ENCODE measurements around the gene ICAM5. TPM values are rescaled to one million over a fixed set of nuclear protein-coding genes. Genes with fewer than 3 reads are reported as not detected.

Gene ICAM5
- total RNA-seq, 1 experiment from 2014 or later, result 0.79 TPM

DNA sequence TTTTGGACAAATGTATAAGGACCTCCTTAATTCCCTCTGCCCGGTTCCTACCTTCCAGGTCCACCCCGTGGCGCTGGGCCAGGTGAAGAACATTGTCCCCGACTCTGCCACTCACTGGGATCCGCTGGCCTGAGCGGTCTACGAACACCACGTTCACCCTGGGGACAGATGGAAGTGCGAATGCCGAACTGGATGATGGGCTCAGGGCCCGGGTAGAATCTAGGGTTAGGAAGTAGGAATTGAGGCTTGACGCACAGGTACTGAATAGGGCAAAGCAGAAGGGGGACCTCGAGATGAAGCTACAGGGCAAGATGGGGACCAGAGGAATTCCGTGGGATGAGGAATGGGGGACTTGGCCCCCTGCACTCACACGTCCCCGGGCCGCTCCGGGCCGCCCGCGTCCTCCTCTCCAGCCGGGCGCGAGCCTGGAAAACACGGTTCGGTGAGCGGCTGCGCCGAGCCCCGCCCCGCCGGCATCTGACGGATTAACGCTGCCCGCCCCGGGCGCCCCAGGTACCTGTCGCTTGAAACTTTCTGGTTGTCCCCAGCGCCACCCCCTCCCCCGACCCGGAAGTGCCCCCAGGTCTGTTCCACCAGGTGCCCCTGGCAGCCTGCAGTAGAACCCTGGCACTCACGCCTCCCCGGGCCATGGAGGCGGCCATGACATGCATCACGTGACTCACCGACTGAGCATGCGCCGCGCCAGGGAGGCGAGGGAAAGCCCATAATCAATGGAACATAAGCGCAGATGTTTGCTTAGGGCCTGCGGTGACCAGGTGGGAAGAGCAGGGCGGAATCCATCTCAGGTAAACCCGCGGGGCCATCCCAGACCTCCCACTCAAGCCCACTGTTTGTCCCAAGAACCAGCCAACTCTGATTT is 25.8 kb downstream of the ICAM5 start, which contains the start of gene FDX2:
Gene FDX2 (minus strand): TSS at position 681 of the 880 bp plus-strand sequence. CDS start 19 bp downstream, at position 662.
- Histone ChIP-seq H3K4me3 (peak within 1 kb of the TSS; percentile 65), H3K4me1 (replicated peaks) (peaks cover 7% of the 10 kb centered on the region; the same call in 1 of the 2 replicates), H3K27me3 (replicated peaks) (no peaks in the 10 kb centered on the region), H3K27ac (no peak within 1 kb of the TSS), H3K9me3 (replicated peaks) (no peaks in the 10 kb centered on the region), H3K36me3 (peaks cover 55% of the 10 kb centered on the region)
- peak; percentile 61 to 82 for DNase-seq (ENCODE audit: low read depth in 1 of 2, low spot score in 2 of 2)

DNA sequence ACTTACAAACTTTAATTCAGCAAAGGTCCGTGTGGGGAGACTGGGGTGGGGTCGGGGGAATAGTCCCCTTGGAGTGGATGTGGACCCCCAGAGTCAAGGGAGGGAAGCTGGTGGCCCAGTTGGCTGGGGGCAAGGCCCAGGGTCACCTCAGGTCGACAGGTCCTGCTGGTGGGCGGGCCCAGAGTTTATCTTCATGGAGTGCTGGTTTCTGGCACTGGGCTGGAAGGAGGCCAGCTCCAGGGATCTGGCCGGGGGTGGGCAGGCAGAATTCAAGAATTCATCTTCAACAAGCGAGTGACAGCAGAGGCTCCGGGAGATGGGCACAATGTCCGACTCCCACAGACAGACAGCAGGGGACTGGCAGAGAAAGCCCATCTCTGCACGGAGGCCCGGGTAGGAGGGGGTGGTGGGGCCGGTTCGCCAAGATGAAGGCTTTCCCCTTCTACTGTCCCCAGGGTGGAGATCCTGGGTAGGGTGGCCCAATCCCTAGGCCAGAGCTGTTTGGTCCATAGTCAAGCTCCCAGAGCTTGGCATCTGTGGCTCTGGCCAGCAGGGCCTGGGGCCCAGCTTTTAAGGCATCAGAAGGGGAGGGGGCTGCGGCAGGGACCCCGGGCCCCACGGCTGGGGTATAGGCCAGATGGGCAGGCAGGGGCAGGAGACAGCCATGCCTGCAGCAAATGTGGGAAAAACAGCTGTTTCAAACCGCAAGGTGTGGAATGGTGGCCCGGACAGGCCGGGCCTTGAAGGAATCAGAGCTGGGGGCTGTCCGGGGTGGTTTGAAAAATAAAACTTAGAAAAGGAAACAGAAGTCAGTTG is 26.7 kb downstream of the ICAM5 start:
- no peaks in the 10 kb centered on the region for H3K9me3 ChIP-seq (replicated peaks)
- peak overlapping the region; percentile 65 for H3K4me3 ChIP-seq
- H3K27ac ChIP-seq, result no peak overlapping the region
- peaks cover 7% of the 10 kb centered on the region; the same call in 1 of the 2 replicates for H3K4me1 ChIP-seq (replicated peaks)
- DNase-seq (ENCODE audit: low read depth in 1 of 2, low spot score in 2 of 2), result no peak
- peaks cover 63% of the 10 kb centered on the region for H3K36me3 ChIP-seq
- H3K27me3 ChIP-seq (replicated peaks), result no peaks in the 10 kb centered on the region

DNA sequence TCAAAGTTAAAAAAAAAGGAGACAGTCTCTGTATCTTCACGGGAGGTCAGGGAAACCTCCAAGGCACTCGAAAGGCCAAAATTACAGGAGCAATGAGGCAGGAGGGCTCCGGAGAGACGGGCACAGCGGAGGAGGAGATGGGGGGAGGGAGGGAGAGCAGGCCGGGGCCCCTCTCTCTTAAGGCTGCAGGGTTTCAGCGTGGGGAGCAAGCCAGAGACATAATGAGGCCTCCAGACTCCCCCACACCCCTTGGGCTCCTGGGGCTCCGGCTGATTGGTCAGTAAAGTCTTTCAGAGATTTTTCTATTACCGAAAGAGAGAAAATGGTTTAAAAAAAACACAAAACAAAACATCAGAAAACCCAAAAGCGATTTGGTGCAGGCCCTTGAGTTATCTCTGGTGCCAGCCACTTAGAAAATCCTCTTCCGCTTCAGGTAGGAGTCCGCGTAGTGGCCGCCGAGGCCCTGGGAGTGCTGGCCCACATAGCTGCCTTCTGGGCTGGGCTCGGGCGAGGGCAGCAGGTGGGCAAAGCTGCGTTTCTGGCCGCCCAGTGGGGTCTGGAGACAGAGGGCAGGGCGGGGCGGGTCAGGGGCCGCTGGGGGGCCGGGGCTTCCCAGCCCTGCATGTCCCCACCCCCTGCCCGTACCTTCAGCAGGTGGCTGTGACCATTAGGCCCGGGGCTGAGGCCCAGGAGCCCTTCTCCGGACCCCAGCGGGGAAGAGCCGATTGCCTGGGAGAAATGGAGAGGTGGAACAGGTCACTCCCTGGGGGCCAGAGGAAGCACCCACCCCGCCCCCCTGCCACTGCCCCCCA is 27.5 kb downstream of the ICAM5 start:
- Histone ChIP-seq H3K36me3 (peaks cover 71% of the 10 kb centered on the region), H3K27ac (no peak overlapping the region), H3K4me1 (replicated peaks) (peaks cover 7% of the 10 kb centered on the region; the same call in 1 of the 2 replicates), H3K9me3 (replicated peaks) (no peaks in the 10 kb centered on the region), H3K27me3 (replicated peaks) (no peaks in the 10 kb centered on the region), H3K4me3 (no peak overlapping the region)
- no peak for DNase-seq (ENCODE audit: low read depth in 1 of 2, low spot score in 2 of 2)

DNA sequence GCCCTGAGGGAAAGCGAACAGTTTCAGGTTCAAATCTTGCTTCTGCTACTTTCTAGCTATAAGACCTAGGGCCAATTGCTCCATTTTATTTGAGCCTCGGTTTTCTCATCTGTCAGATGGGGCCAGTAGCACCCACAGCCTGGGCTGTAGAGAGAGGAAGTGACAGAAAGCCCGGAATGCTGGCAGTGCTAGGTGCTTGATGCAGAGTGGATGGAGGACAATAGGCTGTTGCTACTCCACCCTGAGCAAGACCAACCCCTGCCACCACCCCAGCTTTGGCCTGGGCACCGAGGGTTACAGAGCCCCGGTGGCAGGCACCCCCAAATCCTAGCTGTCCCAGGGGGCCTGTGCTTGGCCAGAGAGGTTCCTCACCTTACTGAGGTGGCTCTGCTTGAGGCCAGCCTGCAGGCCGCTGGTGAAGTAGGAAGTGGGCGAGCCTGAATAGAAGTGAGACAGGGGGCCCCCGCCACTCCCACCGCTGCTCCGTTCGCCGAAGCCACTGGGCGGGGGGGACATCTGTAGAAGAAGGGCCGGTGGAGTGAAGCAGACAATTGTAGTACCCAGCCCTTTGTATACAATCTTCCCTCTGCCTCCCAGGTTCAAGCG is 28.2 kb downstream of the ICAM5 start:
- no peaks in the 10 kb centered on the region for H3K27me3 ChIP-seq (replicated peaks)
- no peak for DNase-seq (ENCODE audit: low read depth in 1 of 2, low spot score in 2 of 2)
- no peak overlapping the region for H3K27ac ChIP-seq
- peaks cover 7% of the 10 kb centered on the region; the same call in 1 of the 2 replicates for H3K4me1 ChIP-seq (replicated peaks)
- peaks cover 75% of the 10 kb centered on the region for H3K36me3 ChIP-seq
- H3K4me3 ChIP-seq, result no peak overlapping the region
- H3K9me3 ChIP-seq (replicated peaks), result no peaks in the 10 kb centered on the region

DNA sequence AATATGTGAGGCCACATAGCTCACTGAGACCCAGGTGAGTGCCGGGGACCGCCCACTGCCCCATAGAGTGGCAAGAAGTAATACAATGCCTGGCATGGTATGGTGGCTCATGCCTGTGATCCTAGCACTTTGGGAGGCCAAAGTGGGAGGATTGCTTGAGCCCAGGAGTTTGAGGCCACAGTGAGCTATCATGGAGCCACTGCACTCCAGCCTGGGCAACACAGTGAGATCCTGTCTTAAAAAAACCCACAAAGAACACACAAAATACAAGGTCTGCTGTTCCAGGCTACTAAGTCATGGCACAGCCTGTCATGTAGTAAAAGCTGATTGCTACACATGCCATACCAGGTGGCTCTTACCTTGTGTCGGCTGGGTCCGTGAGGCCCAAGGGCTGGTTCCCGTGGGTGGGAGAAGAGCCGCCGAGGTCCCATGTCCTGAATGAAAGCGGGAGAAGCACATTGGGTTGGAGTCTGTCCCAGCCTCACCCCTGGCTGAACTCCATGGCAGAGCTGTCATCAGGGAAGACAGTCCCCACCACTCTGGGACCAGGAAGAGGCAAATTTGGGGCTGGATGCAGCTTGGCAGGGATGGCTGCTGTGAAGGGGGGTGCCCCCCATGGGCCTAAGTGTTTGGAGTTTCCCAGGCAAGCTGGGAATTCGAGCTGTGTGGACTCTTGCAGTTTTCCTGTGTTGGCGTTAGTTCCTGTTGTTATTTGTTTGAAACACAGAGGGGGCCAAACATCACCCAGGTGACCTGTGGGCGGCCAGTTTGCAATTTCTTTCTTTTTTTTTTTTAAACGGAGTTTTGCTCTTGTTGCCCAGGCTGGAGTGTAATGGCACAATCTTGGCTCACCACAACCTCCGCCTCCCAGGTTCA is 29.3 kb downstream of the ICAM5 start:
- no peak for DNase-seq (ENCODE audit: low read depth in 1 of 2, low spot score in 2 of 2)
- H3K27ac ChIP-seq, result no peak overlapping the region
- peaks cover 7% of the 10 kb centered on the region; the same call in 1 of the 2 replicates for H3K4me1 ChIP-seq (replicated peaks)
- H3K9me3 ChIP-seq (replicated peaks), result no peaks in the 10 kb centered on the region
- H3K36me3 ChIP-seq, result peaks cover 81% of the 10 kb centered on the region
- H3K4me3 ChIP-seq, result no peak overlapping the region
- H3K27me3 ChIP-seq (replicated peaks), result no peaks in the 10 kb centered on the region

DNA sequence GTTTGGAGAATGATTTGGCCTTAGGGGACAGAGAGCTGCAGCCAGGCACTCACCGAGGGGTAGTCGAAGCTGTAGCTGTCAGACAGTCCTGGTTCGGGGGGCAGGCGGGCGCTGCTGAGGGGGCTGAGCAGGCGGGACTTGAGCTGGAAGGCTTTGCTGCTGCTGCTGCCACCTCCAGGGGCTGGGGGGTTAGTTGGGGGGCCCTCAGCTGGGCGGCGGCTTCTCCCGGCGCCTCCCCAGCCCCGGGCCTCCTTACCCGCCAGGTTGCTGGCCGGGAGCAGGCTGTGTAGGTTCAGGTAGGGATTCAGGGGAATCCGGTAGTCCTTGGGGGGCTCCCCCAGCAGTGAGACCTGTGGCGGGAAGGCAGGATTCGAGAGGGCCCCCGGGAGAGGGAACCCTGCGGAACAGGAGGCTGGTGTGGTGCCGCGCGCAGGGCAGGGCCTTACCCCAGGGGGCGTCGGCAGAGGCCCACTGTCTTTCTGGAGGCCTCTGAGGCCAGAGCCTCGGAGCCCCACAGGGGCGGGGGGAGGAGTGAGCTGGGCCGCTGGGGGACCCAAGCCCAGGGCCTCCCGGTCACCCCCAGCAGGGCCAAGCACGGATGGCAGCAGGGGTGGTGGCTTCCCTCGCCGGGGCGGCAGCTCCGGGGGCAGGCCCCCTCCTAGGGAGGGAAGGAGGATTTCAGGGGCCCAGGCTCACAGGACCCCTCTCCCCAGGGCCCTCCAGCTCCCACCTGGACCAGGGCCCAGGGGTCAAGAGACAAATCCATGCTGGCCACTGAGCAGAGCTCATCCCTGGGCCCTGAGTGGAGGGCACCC is 31.1 kb downstream of the ICAM5 start:
- H3K27me3 ChIP-seq (replicated peaks), result no peaks in the 10 kb centered on the region
- H3K27ac ChIP-seq, result no peak overlapping the region
- peaks cover 90% of the 10 kb centered on the region for H3K36me3 ChIP-seq
- DNase-seq (ENCODE audit: low read depth in 1 of 2, low spot score in 2 of 2), result no peak
- H3K9me3 ChIP-seq (replicated peaks), result no peaks in the 10 kb centered on the region
- no peak overlapping the region for H3K4me3 ChIP-seq
- 0 out of 2 replicates have a peak, but pooled peaks cover 3% of the 10 kb centered on the region for H3K4me1 ChIP-seq (replicated peaks)

DNA sequence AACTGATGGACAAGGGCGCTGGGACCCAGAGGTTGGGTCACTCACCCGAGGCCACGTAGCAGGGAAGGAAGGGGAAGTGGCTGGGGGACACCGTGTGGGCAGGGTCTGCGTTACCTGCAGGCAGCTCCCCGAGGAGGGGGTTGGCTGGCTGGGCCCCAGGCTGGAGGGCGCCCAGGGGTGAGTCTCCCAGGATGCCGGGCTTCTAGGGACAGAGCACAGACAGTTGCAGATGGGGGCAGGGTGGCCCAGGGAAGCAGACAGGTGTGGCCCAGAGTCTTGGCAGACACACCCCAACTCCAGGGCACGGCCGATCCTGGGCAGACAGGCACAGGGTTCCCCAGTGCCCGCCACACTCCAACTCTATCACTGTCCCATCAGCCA is 31.7 kb downstream of the ICAM5 start:
- peaks cover 90% of the 10 kb centered on the region for H3K36me3 ChIP-seq
- H3K4me1 ChIP-seq (replicated peaks), result no peaks in the 10 kb centered on the region
- no peak for DNase-seq (ENCODE audit: low read depth in 1 of 2, low spot score in 2 of 2)
- H3K27me3 ChIP-seq (replicated peaks), result no peaks in the 10 kb centered on the region
- no peaks in the 10 kb centered on the region for H3K9me3 ChIP-seq (replicated peaks)
- no peak overlapping the region for H3K4me3 ChIP-seq
- no peak overlapping the region for H3K27ac ChIP-seq

DNA sequence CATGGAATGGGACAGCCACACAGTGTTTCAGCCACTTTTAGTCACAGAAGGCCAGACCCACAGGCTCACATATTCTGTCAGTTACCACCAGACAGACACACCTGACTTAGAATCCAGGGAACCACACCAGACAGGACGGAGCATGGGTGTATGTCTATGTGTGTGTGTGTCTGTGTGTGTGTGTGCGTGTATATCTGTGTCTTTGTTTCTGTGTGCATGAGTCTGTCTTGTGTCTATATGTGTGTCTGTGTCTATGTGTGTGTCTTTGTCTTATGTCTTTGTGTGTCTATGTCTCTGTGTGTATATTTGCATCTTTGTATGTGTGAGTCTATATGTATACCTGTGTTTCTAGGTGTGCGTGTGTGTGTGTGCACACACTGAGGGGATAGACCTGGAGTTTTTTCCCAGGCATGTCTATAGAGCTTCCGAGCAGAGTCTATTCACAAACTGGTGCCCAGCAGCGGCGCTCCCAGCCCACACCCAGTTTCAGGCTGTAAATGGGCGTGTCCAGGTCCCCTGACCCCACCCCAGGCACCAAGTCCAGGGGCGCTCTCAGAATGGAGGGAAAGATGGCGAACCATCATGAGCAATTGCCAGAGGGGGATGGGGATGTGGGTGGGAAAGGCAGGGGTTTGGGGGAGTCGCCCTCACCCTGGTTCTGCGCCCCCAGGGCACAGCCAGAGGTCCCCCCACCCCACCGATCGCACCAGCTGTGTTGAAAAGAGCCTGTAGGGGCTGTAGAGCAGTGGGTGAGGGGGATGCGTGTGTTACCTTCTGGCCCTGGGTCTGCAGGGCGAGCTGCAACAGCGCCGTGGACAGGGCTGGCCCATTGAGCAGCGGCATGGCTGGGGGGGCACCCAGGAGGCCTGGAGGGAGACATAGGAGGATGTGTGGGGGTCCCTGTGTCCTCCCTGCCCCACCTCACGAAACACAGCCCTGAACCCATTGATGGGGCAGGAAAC is 32.4 kb downstream of the ICAM5 start:
- no peaks in the 10 kb centered on the region for H3K4me1 ChIP-seq (replicated peaks)
- H3K9me3 ChIP-seq (replicated peaks), result no peaks in the 10 kb centered on the region
- H3K4me3 ChIP-seq, result no peak overlapping the region
- H3K27ac ChIP-seq, result no peak overlapping the region
- no peaks in the 10 kb centered on the region for H3K27me3 ChIP-seq (replicated peaks)
- H3K36me3 ChIP-seq, result peaks cover 89% of the 10 kb centered on the region
- no peak for DNase-seq (ENCODE audit: low read depth in 1 of 2, low spot score in 2 of 2)

DNA sequence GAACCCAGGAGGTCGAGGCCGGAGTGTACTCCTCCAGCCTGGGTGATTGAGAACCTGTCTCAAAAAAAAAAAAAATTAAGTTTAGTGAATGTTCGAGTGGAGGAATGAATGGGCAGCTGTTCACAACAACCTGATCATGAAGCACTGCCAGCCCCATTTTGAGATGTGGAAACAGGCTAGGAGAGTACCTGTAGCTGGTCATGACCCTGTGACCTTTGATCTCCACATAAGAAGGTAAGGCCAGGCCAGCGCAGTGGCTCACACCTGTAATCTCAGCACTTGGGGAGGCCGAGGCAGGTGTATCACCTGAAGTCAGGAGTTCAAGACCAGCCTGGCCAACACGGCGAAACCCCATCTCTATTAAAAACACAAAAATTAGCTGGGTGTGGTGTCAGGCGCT is 36.0 kb downstream of the ICAM5 start:
- H3K9me3 ChIP-seq (replicated peaks), result no peaks in the 10 kb centered on the region
- H3K27me3 ChIP-seq (replicated peaks), result no peaks in the 10 kb centered on the region
- no peak overlapping the region for H3K4me3 ChIP-seq
- H3K4me1 ChIP-seq (replicated peaks), result no peaks in the 10 kb centered on the region
- H3K27ac ChIP-seq, result no peak overlapping the region
- DNase-seq (ENCODE audit: low read depth in 1 of 2, low spot score in 2 of 2), result no peak
- H3K36me3 ChIP-seq, result peaks cover 99% of the 10 kb centered on the region

DNA sequence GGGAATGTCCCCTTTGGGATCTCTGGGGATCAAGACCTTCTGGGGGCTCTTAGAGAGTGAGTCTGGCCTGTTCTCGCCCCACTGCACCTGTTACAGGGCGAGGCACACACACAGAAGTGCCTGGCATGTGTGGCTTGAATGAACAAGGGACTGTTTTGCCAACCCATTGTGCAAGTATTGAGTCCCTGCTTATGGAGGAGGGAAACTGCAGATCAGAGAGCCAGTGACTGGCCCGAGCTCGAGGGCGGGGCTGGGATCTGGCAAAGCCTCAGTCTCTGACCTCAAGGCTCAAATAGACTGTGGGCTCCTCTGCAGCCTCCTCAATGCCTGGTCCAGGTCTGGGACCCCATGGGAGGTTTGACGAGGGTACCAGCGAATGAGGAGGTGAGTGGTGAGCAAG is 38.0 kb downstream of the ICAM5 start:
- H3K27ac ChIP-seq, result no peak overlapping the region
- H3K27me3 ChIP-seq (replicated peaks), result no peaks in the 10 kb centered on the region
- H3K36me3 ChIP-seq, result peaks cover 93% of the 10 kb centered on the region
- H3K4me3 ChIP-seq, result no peak overlapping the region
- no peaks in the 10 kb centered on the region for H3K9me3 ChIP-seq (replicated peaks)
- DNase-seq (ENCODE audit: low read depth in 1 of 2, low spot score in 2 of 2), result no peak
- H3K4me1 ChIP-seq (replicated peaks), result peaks cover 7% of the 10 kb centered on the region

Measured in SJSA1 (cell line).